Fibroblast of pulmonary artery (primary cell): ENCODE data around the gene OSCP1.
A peak's percentile ranks its signal among the peaks of the same experiment; 100 is the strongest.
"Not testable (repeated sequence)": the region's sequence is repeated elsewhere in the genome, so short reads cannot be mapped to it uniquely, and the experiment has no call there.

Experiments used
- DNase-seq: peaks from one replicate; pipeline ENCODE4 v3.0.0-alpha.2; 2010; ENCODE audit warnings: low read depth
- H3K4me3 ChIP-seq: replicated peaks from 2 replicates; pipeline ENCODE4 v1.5.1; 2011; ENCODE audit warnings: low read depth, mild to moderate bottlenecking, control low read depth, low read length, moderate library complexity
- CTCF ChIP-seq: IDR thresholded peaks from 2 replicates; pipeline ENCODE4 v1.5.1; 2011; ENCODE audit warnings: mild to moderate bottlenecking, control low read depth, low read length, inconsistent platforms; ENCODE audit errors: missing control alignments

Gene OSCP1

GRCh38 chr1:36450270-36450918, at the start of gene OSCP1:
Gene OSCP1 (minus strand): TSS chr1:36450451. CDS start chr1:36450369, 82 bp downstream.
- no peak for TF ChIP-seq CTCF
- peak; percentile 98 for DNase-seq
- H3K4me3 ChIP-seq = peak within 1 kb of the TSS; percentile 76

- DNase-seq = no peak
Measured at GRCh38 chr1:36497207-36497606, 47.0 kb upstream of the OSCP1 start.

GRCh38 chr1:36494971-36495370, 44.7 kb upstream of the OSCP1 start:
- no peak for TF ChIP-seq CTCF
- no peak for DNase-seq
- H3K4me3 ChIP-seq = no peak overlapping the region

More at GRCh38 chr1:36497207-36497606, 47.0 kb upstream of the OSCP1 start:
- no peak overlapping the region for H3K4me3 ChIP-seq
- TF ChIP-seq CTCF = no peak

GRCh38 chr1:36493524-36493923, 43.3 kb upstream of the OSCP1 start:
- no peak for TF ChIP-seq CTCF
- DNase-seq = no peak
- H3K4me3 ChIP-seq = no peak overlapping the region

- no peak for DNase-seq
- no peak for TF ChIP-seq CTCF
- H3K4me3 ChIP-seq = no peak overlapping the region
Measured at GRCh38 chr1:36492491-36492890, 42.2 kb upstream of the OSCP1 start.

- H3K4me3 ChIP-seq = not testable (repeated sequence)
Measured at GRCh38 chr1:36489258-36490051, 39.2 kb upstream of the OSCP1 start.

GRCh38 chr1:36487906-36488305, 37.7 kb upstream of the OSCP1 start:
- H3K4me3 ChIP-seq = no peak overlapping the region
- DNase-seq = no peak
- no peak for TF ChIP-seq CTCF

More at GRCh38 chr1:36489258-36490051, 39.2 kb upstream of the OSCP1 start:
- DNase-seq = not testable (repeated sequence)

GRCh38 chr1:36487336-36487725, 37.1 kb upstream of the OSCP1 start:
- H3K4me3 ChIP-seq, DNase-seq: not testable (repeated sequence)
